ENCODE data around the gene CRTAC1. TPM values are rescaled to one million over a fixed set of nuclear protein-coding genes. Genes with fewer than 3 reads are reported as not detected.

CRTAC1 gene
- total RNA-seq, 1 donor from 2014 or later, result 4.6 TPM

DNA sequence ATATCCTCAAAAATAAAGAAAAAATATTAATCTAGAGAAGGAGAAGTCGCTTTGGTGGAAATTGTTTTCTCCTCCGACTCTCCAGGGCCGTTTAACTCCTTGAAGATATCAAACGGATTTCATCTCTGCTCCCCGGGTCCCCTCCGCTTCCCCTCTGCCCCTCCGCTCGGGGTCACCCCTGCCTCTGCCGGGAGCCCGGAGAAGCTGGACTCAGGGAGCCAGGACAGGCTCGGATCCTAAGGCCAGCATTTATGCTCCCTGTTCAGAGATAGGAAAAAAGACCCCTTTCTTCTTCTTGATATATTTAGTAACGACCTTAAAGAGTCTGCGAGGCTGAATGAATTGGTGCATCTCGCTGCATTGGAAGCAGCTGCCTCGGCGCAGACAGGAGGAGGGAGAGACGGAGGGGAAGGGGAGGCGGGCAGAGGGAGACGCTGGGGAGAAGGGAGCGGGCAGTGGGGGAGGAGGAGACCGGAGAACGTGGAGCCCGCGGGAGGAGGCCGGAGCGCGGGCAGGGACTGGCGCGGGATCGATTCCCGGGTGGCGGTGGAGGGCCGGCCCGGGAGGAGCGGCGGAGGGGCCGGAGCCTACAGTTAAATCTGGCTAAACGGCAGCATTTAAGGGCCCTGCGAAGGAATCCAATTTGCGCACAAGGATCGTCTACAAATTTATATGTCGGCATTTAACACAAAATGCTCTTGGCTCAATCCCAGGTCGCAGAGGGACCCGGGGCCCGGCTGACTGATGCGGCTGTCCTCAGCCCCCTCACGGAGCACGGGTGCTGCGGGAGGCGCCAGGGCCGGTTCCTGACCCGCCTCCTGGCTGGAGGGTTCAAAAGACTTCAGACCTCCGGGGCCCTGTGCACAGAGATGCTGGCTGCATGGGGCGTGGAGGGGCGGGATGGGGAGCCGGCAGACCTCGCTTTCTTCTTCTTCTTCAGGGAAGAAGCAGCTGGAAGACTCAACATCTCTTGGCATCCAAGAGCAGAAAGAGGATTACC, 55.6 kb downstream of the CRTAC1 start:
- DNase-seq (ENCODE audit: low read depth in 2 of 2), result no peak

DNA sequence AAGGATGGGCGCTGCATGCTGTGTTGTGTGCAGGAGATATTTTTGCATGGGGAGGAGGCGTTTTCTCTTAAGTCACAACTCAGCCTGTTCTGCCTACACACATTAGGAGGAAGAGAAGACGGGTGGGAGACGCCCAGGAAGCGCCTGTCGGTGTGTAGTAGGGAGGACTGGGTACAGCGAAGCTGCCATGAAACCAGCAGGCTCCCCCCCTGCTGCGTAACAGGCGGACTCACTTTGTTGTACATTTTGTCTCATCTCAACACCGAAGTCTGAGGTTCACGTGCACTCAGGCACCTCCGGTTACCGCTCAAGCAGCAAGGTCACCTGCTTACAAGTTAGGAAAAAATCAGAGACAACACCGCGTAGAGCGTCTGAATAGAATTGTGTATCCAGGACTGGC, 56.3 kb downstream of the CRTAC1 start:
- DNase-seq (ENCODE audit: low read depth in 2 of 2), result no peak

DNA sequence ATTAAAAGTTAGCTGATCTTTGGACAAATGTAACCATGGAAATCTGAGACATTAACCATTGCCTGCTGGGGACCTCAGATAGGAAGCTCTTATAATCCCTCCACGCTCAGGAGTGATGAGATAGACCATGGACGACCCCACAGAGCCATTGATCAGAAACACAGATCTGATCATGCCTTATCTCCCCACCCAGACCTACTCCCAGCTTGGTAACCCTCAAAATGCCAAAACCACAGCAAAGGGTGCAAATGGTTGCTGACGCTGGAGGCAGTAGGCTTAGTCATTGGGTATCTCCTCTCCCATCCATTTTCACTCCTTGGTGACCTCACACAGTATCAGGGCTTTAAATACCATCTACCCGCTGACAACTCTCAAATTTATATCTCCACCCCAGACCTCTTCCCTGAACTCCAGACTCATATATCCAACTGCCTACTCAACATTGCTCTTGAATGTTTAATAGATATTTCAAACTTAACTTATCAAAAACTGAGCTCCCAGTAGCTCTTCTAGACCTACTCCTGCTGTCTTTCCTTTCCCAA, 60.8 kb downstream of the CRTAC1 start:
- no peak for DNase-seq (ENCODE audit: low read depth in 2 of 2)

DNA sequence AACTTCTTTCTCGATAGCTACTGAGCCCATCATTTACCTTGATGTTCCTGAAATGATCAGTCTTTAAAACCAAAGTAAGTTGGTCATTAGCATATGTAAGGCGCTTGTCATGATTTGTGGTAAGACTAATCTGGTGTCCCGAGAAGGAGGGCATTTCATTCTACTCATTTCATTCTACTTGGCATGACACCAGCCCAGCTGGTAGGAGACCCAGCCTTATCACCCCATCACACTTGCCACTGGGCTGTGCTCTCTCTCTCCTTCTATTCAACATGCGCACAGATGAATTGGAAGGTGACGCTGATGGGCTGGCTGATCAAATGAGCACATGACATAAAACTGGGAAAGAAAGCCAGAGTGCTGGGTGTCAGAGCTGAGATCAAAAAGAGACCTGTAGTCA, 65.7 kb downstream of the CRTAC1 start:
- DNase-seq (ENCODE audit: low read depth in 2 of 2), result no peak

DNA sequence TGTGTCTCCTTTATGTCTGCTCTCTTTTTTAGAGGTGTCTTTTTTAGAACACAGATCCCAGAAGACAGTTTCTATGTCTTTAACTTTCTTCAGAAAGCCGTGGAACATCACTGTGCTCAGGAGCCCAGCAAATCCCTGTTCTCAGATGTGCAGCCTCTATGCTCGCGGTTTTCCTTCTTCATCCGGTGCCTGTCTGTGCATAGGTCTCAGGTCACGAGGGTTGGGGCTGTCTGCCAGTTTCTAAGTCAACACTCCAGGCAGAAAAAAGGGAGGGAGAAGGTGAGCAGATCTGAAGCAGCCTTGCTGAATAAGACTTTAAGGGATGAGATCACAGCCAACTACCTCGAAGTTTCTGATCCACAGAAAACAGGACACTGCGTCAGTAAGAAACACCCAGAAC, 68.5 kb downstream of the CRTAC1 start:
- no peak for DNase-seq (ENCODE audit: low read depth in 2 of 2)

DNA sequence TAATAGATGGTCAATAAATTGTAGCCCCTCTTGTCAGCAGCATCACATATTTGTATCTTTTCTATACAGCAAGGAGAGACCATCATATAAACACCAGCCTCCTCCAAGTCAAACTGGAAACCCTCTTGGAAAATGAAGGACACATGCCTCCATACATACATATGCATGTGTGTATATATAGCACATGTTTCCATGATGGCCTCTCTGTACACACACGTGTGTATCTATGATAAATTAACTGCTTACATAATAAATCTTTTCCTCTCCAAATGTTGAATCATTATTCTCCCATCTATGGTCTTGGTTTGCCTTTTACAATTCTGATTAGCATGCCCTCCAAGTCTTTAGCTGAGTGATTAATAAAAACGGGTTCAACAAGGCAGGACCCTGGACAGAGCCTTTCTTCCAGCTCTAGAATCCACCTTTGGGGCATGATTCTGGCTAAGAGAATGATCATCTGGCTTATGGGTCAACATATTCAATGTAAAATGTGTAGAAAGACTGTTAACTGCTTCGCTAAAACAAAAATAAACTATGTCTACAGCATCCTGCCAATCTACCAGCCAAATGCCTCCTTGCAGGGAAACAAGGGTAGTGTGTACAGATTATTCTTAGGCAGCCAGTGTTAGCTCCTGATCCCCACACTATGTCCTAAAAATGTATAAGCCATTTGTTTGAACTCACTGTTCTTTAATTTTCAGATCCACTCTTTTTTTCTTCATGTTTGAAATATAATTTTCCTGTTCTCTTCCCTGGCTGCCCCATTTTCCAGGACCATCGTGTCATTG, 70.0 kb downstream of the CRTAC1 start:
- no peak for DNase-seq (ENCODE audit: low read depth in 2 of 2)

DNA sequence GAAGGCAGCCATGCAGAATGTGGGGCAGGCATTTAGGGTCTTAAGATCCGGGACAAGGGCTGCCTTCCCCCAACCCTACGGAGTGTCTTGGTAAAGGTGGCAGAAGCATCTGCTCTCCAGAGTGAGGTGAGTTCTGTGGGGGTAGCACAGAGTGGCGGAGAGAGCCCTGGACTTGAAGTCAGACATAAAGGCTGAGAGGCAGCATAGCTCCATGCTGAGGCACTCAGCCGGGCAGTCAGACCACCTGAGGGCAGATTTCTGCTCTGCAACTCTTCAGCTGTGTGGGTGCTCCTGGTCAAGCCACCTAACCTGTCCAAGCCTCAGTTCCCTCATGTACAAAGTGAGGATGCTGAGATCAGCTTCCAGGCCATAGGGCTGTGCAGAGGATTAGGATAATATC, 81.0 kb downstream of the CRTAC1 start:
- no peak for DNase-seq (ENCODE audit: low read depth in 2 of 2)

DNA sequence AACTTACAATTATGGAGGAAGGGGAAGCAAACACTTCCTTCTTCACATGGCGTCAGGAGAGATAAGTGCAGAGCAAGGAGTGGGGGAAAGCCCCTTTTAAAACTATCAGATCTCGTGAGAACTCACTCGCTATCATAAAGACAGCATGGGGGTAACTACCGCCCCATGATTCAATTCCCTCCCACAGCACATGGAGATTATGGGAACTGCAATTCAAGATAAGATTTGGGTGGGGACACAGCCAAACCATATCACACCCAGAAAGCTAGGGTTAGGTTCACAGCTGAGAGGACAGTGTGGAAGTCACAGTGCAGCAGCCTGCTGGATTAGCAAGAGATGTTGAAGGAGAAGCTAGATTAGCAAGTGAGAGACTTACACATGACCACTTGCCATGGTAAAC, 81.6 kb downstream of the CRTAC1 start:
- DNase-seq (ENCODE audit: low read depth in 2 of 2), result no peak

DNA sequence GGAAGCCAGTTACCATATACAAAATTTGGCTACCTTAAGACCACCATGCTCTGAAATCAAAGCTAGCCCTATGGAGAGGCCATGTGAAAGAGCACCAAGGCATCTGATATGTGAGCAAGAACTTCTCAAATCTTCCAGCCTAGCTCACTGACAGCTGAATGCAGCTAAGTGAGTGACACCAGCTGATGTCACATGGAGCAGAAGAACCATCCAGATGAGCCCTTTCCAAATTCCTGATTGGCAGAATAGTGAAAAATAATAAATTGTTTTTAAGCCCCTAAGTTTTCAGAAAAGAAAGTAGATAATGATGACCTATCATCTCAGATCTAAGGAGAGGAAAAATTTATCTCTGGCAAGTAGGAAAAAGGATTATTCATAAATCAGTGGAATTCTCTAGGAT, 85.6 kb downstream of the CRTAC1 start:
- no peak for DNase-seq (ENCODE audit: low read depth in 2 of 2)

DNA sequence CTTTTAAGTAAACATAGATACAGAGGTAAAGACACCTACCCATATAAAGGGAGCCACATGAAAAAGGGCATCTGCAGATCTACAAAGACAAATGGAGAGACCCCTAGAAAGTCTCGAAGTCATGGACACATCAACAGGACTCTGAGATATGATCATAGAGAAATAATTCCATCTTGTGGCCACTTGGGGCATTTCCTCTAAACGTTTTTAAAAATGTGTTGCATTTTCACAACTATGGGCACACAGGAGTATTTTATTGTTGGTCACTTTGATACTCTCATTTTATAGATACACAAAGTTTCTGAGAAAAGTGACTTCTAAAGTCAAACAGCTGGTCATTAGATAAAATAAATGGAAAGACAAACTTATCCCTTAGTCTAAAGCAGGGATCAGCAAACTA, 87.1 kb downstream of the CRTAC1 start:
- no peak for DNase-seq (ENCODE audit: low read depth in 2 of 2)

DNA sequence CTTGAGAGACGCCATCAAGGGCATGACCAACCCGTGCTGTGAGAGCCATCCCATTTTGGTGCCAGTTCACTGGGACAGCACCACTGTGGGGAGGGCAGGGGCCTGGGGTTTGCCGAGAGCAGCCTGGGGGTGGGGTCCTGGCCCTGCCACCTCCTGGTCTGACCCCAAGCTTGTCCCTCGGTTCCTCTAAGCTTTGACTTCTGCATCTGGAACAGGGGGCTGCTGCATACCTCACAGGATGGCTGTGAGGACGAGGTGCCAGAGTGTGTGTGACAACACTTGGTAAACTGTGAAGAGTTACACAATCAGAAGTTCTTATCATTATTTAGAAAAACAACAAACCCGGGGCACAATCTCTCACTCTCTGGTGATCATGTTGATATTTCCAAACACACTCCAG, 89.9 kb downstream of the CRTAC1 start:
- DNase-seq (ENCODE audit: low read depth in 2 of 2), result no peak

DNA sequence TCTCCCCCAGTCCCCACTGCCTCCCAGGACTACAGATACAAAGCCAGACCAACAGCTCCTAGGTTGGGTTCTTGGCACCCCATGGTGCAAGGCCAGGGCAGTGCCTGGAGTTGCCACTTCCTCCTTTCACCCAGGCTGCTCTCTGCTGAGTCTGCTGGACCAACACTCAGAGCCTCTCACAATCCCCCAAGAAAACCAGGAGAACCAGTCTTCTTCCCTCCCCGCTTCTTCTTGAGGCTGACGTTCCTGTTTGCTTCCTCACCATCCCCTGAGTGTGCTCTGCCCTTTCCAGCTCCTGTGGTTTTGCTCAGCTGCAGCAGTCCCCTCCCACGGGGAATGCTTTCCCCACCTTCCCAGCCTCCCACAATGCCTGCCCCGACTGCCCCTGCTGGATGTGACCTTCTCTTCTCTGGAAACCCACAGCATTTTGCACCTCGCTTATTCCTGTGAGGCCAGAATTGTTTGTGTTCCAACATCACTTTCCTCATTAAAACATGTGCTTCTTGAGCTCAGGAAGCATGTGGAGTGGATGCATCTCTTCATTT, 90.9 kb downstream of the CRTAC1 start:
- no peak for DNase-seq (ENCODE audit: low read depth in 2 of 2)

DNA sequence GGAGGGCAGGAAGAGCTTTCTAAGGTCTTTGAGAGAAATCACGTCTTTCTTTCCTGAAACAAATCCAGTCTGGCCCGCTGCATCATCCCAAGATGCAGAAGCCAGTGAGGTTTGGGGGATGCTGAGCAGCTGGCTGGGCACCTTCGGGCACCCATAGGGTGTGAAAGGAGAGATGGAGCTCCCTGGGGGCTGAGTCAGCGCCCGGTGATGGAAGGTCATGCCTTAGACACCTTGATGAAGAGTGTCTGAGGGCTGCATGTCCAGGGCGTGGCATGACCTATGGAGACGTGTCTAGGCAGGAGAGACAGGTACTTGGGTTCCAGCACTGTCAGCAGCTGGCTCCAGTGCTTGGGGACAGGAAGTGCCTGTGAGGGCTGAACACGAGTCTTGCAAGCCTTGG, 92.5 kb downstream of the CRTAC1 start:
- DNase-seq (ENCODE audit: low read depth in 2 of 2), result no peak

DNA sequence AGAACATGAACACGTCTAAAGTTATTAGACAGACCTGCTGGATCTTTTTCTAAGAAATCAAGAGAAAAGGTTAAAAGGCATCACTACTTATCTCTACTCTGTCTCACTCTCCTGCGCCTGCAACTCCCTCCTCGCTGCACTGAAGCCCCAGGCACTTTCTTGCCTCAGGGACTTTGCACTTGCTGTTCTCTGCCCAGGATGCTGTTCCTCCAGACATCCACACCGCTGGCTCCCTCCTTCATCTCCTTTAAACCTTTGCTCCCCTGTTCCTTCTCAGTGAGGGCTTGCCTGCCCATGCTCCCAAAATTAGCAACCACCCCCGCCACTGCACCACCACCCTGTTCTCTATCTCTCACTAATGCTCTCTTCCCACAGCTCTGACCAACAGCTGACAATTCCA, 93.4 kb downstream of the CRTAC1 start:
- no peak for DNase-seq (ENCODE audit: low read depth in 2 of 2)

DNA sequence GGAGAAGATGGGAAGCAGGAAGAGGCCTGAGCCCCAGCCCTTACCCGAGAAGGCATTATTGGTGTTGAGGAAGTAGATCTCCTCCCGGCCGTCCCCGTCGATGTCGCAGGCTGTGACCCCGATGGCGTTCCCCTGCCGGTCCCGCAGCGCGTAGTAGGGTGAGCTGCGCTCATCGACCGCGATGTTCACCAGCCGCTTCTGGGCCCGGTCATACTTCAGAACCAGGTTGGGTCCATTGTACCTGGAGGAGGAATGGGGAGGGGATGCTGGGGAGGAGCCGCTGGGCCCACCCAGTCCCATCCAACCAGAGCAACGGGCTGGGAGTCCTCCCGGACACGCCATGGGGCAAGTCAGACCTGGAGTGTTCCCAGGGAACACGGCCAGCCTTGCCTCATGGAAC, 94.3 kb downstream of the CRTAC1 start:
- DNase-seq (ENCODE audit: low read depth in 2 of 2), result no peak

DNA sequence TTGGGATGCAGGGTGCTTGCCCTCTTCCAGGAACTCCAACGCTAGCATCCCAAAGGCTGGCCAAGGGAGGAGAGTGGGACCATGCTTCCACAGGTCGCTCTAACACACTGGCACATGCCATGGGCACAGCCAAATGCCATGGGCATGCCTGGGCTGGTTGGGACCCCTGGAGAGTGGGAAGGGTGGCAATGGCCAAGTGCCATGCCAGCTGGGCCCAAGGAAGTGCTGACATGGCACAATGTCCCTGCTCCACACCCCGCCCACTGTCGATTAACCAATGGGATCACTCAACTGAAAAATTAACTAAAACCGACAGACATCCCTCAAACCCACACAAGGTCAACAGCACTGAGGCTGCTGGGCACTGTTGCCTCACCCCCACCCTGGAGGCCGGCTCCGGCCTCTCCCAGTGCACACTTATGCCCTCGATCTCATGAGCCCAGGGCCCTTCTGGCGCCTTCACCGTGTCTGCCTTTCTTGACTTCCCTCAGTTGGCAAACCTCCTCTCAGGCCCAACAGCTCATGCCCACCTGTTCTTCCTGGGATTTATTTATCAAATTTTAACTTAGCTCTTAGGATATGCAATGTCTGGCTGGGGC, 97.4 kb downstream of the CRTAC1 start:
- DNase-seq (ENCODE audit: low read depth in 2 of 2), result no peak

DNA sequence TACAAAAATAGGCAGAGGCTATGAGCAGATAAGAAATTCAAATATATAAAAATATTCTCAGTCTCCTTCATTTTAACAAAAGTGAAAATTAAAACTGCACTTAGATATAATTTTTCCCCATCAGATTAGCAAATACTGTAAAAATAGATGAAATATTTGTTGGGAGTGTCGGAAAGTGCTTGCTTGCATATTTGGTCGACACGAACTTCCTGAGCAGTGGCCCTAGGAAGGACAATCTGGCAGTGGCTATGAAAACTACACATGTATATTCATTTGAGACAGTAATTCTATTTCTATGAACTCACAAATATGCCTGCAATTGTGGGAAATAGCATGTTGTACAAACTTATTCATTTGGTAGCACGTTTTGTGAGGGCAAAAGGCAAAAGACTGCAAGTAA, 99.4 kb downstream of the CRTAC1 start:
- peak in 1 of 2 donors; percentile 37 for DNase-seq (ENCODE audit: low read depth in 2 of 2)

DNA sequence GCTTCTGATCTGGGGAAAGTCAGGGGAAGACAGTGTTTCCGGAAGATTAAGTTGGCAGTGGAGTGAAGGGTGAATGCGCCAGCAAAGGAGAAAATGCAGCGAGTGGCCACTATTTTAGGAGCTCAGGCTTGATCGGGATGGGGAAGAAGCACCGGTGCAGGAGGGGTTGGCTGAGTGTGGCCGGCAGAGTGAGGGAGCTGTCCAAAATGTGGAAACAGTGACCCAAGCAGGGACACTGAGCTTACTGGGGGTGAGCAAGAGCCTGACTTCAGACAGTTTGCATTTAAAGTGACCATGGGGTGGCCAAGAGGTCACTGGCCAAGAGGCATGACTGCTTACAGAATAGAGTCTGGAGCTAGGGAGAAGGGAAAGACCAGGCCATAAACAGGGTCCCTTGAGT, 101.5 kb downstream of the CRTAC1 start:
- DNase-seq (ENCODE audit: low read depth in 2 of 2), result no peak

DNA sequence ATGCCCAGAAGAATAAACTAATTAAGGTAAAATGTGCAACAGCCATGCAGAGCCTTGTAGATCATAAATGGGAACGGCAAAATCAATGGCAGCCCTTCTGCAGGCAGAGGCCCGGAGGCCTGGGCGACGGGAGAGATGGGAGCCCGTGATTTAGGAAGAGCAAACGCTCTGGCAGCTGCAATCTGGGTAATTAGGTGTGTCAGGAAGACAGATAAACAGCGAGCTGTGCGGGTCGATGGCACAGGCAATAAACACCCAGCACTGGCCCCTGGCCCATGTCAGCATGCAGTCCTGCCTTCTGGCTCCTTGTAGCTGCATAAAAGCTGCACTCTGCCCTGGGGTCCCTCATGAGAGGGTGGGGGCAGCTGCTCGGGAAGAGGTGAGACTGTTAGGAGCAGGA, 102.8 kb downstream of the CRTAC1 start:
- DNase-seq (ENCODE audit: low read depth in 2 of 2), result no peak

DNA sequence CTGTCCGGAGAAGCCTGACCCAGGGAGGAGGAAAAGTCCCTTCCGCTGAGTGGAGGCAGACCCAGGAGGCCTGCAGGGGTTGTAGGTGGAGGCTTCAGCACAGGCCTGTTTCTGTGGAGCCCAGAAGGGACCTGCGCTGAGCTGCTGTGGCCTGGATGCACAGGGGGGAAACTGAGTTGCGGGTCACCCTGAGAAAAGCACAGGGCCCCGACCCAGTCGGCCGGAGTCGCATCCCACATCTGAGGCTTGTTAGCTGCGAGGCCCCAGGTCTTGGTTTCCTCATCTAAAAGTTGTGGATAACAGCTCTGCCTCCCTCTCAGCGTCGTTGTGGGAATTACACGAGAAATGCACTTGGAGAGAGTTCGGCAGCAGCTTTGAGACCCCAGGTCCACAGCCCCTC, 104.4 kb downstream of the CRTAC1 start:
- DNase-seq (ENCODE audit: low read depth in 2 of 2), result no peak

DNA sequence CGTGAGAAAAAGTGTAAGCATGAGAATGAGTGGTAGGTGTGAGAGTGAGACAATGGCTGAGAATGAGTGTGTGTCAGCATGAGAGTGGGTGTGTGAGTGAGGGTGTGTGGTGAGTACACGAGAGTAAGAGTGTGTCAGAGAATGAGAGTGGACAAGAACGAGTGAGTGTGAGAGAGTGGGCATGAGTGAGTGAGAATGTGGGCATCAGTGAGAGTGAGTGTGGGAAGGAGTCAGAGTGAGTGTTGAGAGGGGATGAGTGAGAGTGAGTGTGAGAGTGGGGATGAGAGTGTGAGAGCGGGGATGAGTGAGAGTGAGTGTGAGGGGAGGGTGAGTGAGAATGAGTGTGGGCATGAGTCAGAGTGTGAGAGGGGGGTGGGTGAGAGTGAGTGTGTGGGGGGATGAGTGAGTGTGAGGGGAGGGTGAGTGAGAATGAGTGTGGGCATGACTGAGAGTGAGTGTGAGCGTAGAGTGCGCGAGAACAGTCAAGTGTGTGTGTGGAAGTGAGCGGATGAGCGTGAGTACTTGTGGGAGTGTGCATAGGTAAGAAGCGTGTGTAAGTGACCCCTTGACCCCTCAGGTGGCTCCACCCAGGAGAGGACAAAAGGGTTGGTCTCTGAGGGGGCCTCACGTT, 105.0 kb downstream of the CRTAC1 start:
- DNase-seq (ENCODE audit: low read depth in 2 of 2), result no peak
